ENCODE results near the gene KRTAP5-4. TPM values are rescaled to one million over a fixed set of nuclear protein-coding genes. Genes with fewer than 3 reads are reported as not detected.

Gene KRTAP5-4
- total RNA-seq, 1 donor from 2014 or later: not detected

Other genes with a start within 250 kb of the KRTAP5-4 start
- gene BRSK2, start 232.2 kb downstream of the KRTAP5-4 start, total RNA-seq: 0.62 TPM
- 50.4 TPM for gene MOB2, start 135.4 kb downstream of the KRTAP5-4 start, total RNA-seq
- gene DUSP8, start 49.9 kb downstream of the KRTAP5-4 start, total RNA-seq: 8.9 TPM
- gene KRTAP5-1, start 36.9 kb downstream of the KRTAP5-4 start, total RNA-seq: not detected
- not detected for gene KRTAP5-2, start 23.8 kb downstream of the KRTAP5-4 start, total RNA-seq
- gene KRTAP5-3, start 13.7 kb downstream of the KRTAP5-4 start, total RNA-seq: not detected
- not detected for gene KRTAP5-5, start 7.6 kb upstream of the KRTAP5-4 start, total RNA-seq
- gene KRTAP5-6, start 75.1 kb upstream of the KRTAP5-4 start, total RNA-seq: not detected
- 9.2 TPM for gene IFITM10, start 128.5 kb upstream of the KRTAP5-4 start, total RNA-seq
- gene CTSD, start 141.8 kb upstream of the KRTAP5-4 start, total RNA-seq: 2,919 TPM
- gene SYT8, start 212.9 kb upstream of the KRTAP5-4 start, total RNA-seq: 18.5 TPM
- gene TNNI2, start 216.8 kb upstream of the KRTAP5-4 start, total RNA-seq: 17.7 TPM
- gene LSP1, start 230.9 kb upstream of the KRTAP5-4 start, total RNA-seq: 90.4 TPM

All from lower lobe of right lung (tissue), 1 donor.